Measurements from ENCODE around the gene CES2. TPM values are rescaled to one million over a fixed set of nuclear protein-coding genes. Genes with fewer than 3 reads are reported as not detected.

CES2 gene
- total and polyA plus RNA-seq, 9 of the 15 experiments (the other 6 are each of a cell fraction or from before 2014, with no cell fraction given) = 2.2 to 37.9 (median 24.4) TPM

GRCh38 chr16:66934138-66934838 is 1.0 kb upstream of the CES2 start, which contains the start of gene CIAO2B (continued):
- TF ChIP-seq, protein P1, sequence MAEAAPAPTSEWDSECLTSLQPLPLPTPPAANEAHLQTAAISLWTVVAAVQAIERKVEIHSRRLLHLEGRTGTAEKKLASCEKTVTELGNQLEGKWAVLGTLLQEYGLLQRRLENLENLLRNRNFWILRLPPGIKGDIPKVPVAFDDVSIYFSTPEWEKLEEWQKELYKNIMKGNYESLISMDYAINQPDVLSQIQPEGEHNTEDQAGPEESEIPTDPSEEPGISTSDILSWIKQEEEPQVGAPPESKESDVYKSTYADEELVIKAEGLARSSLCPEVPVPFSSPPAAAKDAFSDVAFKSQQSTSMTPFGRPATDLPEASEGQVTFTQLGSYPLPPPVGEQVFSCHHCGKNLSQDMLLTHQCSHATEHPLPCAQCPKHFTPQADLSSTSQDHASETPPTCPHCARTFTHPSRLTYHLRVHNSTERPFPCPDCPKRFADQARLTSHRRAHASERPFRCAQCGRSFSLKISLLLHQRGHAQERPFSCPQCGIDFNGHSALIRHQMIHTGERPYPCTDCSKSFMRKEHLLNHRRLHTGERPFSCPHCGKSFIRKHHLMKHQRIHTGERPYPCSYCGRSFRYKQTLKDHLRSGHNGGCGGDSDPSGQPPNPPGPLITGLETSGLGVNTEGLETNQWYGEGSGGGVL (CRISPR knock-in tag; IDR thresholded peaks at IDR 0.05) = no peak
- TF ChIP-seq NFXL1 (CRISPR knock-in tag; IDR thresholded peaks at IDR 0.05) = no peak
- no peak for TF ChIP-seq ZNF518B (CRISPR knock-in tag; IDR thresholded peaks at IDR 0.05)
- no peak for TF ChIP-seq SRSF7 (optimal IDR thresholded peaks at IDR 0.05; ENCODE audit: low read depth, low read length)
- TF ChIP-seq ZBTB7A (IDR thresholded peaks at IDR 0.05; ENCODE audit: borderline replicate concordance, control insufficient read depth, low read depth, low read length) = no peak
- TF ChIP-seq, protein P2, sequence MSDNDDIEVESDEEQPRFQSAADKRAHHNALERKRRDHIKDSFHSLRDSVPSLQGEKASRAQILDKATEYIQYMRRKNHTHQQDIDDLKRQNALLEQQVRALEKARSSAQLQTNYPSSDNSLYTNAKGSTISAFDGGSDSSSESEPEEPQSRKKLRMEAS (CRISPR knock-in tag; IDR thresholded peaks at IDR 0.05) = peak; percentile 80
- peak; percentile 95 for TF ChIP-seq PHF8 (IDR thresholded peaks at IDR 0.05; ENCODE audit: borderline replicate concordance, low read length)
- TF ChIP-seq, protein P3, sequence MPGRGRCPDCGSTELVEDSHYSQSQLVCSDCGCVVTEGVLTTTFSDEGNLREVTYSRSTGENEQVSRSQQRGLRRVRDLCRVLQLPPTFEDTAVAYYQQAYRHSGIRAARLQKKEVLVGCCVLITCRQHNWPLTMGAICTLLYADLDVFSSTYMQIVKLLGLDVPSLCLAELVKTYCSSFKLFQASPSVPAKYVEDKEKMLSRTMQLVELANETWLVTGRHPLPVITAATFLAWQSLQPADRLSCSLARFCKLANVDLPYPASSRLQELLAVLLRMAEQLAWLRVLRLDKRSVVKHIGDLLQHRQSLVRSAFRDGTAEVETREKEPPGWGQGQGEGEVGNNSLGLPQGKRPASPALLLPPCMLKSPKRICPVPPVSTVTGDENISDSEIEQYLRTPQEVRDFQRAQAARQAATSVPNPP (IDR thresholded peaks at IDR 0.05; ENCODE audit: borderline replicate concordance, insufficient read depth, insufficient read length) = no peak
- no peak for TF ChIP-seq PRPF4 (IDR thresholded peaks at IDR 0.05; ENCODE audit: insufficient read depth, low read depth, low read length, poor library complexity, severe bottlenecking)
- TF ChIP-seq ZNF695 (CRISPR knock-in tag; IDR thresholded peaks at IDR 0.05) = no peak
- peak; percentile 59; the same call in 1 of the 2 replicates for TF ChIP-seq DIDO1 (tag; IDR thresholded peaks at IDR 0.05; ENCODE audit: low read depth)
- TF ChIP-seq DNMT1 (IDR thresholded peaks at IDR 0.05) = no peak
- TF ChIP-seq RBM14 (IDR thresholded peaks at IDR 0.05; ENCODE audit: borderline replicate concordance, insufficient read depth, low read depth, low read length) = no peak
- TF ChIP-seq POLR3A (IDR thresholded peaks at IDR 0.05; ENCODE audit: borderline replicate concordance, extremely low read depth, insufficient read depth, insufficient read length) = no peak
- TF ChIP-seq FOSL1 (tag; conservative IDR thresholded peaks at IDR 0.05) = 0 out of 2 replicates have a peak, but pooled peaks have one; percentile 30
- no peak for TF ChIP-seq BRF1 (IDR thresholded peaks at IDR 0.05; ENCODE audit: borderline replicate concordance, extremely low read depth, insufficient read length)
- no peak for TF ChIP-seq TARDBP (IDR thresholded peaks at IDR 0.05)
- TF ChIP-seq E2F1 (CRISPR knock-in tag; IDR thresholded peaks at IDR 0.05) = no peak
